ENCODE measurements around the gene PKD1L1.

- TF ChIP-seq CTCF (IDR thresholded peaks at IDR 0.05) (no peak), POLR2A (IDR thresholded peaks at IDR 0.05) (no peak)
These were observed 10.3 kb downstream of the PKD1L1 start for GRCh38 chr7:47937711-47938573.
